Caco-2 (cell line): ENCODE data around the gene STK25. TPM values are rescaled to one million over a fixed set of nuclear protein-coding genes. Genes with fewer than 3 reads are reported as not detected.

ENCODE experiments used
- BruUV-seq: library from RNA; stranded (reverse); fragments of 400-500 nt; replicated peaks from 2 replicates; lab custom pipeline; 2021; lab: Mats Ljungman, UMichigan
- CTCF ChIA-PET: fragments of 300-600 bp; sonication (Branson Sonifier 250); formaldehyde crosslinking; loops from one replicate; lab custom pipeline; 2022; ENCODE audit warnings: antibody characterized with exemption; lab: Charles Lee
- POLR2A ChIA-PET: fragments of 300-600 bp; sonication (Branson Sonifier 250); formaldehyde crosslinking; loops from one replicate; lab custom pipeline; 2022; ENCODE audit warnings: antibody characterized with exemption; lab: Charles Lee
- DNase-seq, 2 experiments: peaks; one replicate each; pipeline versions ENCODE4 v3.0.0 to v3.0.0-alpha.2; 2020 to 2022
- H3K27me3 ChIP-seq: replicated peaks from 2 replicates; pipeline ENCODE4 v1.6.0; 2011; ENCODE audit warnings: low read length; ENCODE audit not compliant: control insufficient read depth, insufficient read depth
- H3K36me3 ChIP-seq: 2 replicates; pipeline ENCODE4 v1.5.1; 2011; ENCODE audit warnings: low read length; ENCODE audit not compliant: control insufficient read depth, insufficient read depth
- H3K4me1 ChIP-seq: fragments of 250-450 bp; sonication (Bioruptor Pico); 2 replicates; pipeline ENCODE4 v1.5.1; 2020; ENCODE audit warnings: mild to moderate bottlenecking
- H3K4me3 ChIP-seq: 2 replicates; pipeline ENCODE4 v1.5.1; 2011; ENCODE audit warnings: low read depth, mild to moderate bottlenecking, control low read depth, low read length
- H3K9me3 ChIP-seq: fragments of 250-450 bp; sonication (Bioruptor Pico); 2 replicates; pipeline ENCODE4 v1.5.1; 2020; ENCODE audit warnings: mild to moderate bottlenecking, moderate library complexity
- H3K27ac Mint-ChIP-seq: one replicate; pipeline ENCODE4 v1.8.0; 2022; ENCODE audit warnings: mixed read lengths; ENCODE audit not compliant: unreplicated experiment
- H3K27me3 Mint-ChIP-seq: one replicate; pipeline ENCODE4 v1.8.0; 2022; ENCODE audit warnings: mixed read lengths; ENCODE audit not compliant: insufficient read depth, unreplicated experiment
- H3K36me3 Mint-ChIP-seq: one replicate; pipeline ENCODE4 v1.8.0; 2022; ENCODE audit warnings: mild to moderate bottlenecking, mixed read lengths; ENCODE audit not compliant: insufficient read depth, unreplicated experiment
- H3K4me1 Mint-ChIP-seq: one replicate; pipeline ENCODE4 v1.8.0; 2022; ENCODE audit warnings: low read depth, mixed read lengths; ENCODE audit not compliant: unreplicated experiment
- H3K4me3 Mint-ChIP-seq: one replicate; pipeline ENCODE4 v1.8.0; 2022; ENCODE audit warnings: mild to moderate bottlenecking, moderate library complexity, mixed read lengths; ENCODE audit not compliant: unreplicated experiment
- H3K9me3 Mint-ChIP-seq: one replicate; pipeline ENCODE4 v1.8.0; 2022; ENCODE audit warnings: mixed read lengths; ENCODE audit not compliant: unreplicated experiment
- intact Hi-C: fragments of 100-400 bp; cut with micrococcal nuclease; formaldehyde crosslinking; loops from one replicate; pipeline ENCODE4 v1.10.0; 2022; ENCODE audit not compliant: unreplicated experiment
- total RNA-seq: library from RNA; stranded (reverse); gene quantifications from 2 replicates; pipeline ENCODE4 v1.2.3, GENCODE V29; 2022
- TF ChIP-seq, protein P1 (sequence below), 2 experiments: fragments of 200-600 bp in 1 of 2; IDR thresholded peaks; 1 replicate in 1 of 2; 2 replicates in 1 of 2; pipeline versions ENCODE4 v1.5.1 to v1.8.0; 2011 to 2022; ENCODE audit warnings: antibody characterized with exemption in 1 of 2, control low read depth in 1 of 2, inconsistent platforms in 1 of 2, low read depth in 1 of 2, low read length in 1 of 2, mild to moderate bottlenecking in 1 of 2, moderate library complexity in 1 of 2; ENCODE audit not compliant: insufficient read depth in 1 of 2, severe bottlenecking in 1 of 2, unreplicated experiment in 1 of 2

STK25 gene
- total RNA-seq, 1 experiment from 2014 or later, result 92.6 TPM

DNA sequence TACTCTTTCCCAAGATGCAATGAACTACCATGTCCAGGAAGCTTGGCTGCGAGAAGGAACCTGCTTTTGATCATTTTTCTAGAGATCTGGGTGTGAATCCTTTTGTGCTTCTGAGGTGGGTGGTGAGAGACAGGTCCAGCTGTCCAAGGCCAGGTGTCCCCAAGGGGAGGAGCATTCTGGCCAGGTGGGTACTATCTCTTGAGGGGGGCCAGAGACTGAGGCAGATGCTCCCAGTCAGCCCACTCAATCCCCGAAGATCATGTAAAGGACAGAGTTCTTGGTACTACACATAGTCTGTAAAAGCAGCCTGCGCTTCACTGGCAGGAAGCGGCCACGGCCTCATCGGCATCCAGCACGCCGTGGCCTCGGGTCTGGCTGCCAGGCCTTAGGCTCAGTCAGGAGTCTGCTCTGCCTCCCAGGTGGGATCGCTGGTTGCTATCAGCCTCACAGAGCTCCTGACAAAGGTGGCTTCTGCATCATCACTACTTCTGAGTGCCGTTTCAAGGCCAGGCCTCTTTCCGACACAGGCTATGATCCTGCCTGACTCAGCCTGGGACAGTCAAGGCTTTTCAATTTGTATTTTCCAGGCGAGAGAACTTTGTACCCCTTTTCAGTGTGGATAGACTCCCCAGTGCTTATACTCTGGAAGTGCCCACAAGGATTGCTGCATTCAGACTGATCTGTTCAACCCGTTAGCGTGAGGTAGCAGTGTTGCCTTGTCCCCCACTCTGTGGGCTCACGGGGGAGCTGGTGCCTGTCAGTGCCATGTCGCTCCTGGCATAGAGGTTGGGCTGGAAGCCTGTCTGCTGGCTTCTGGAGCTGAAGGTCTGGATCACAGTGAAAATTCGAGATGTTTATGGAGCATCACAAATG lies 29.1 kb downstream of the STK25 start:
- H3K27me3 Mint-ChIP-seq, result no peaks in the 10 kb centered on the region
- CTCF ChIA-PET, result no interaction called here
- no peaks in the 10 kb centered on the region for H3K36me3 Mint-ChIP-seq
- Histone ChIP-seq H3K4me3 (no peak overlapping the region), H3K4me1 (no peaks in the 10 kb centered on the region), H3K27me3 (no peaks in the 10 kb centered on the region), H3K9me3 (no peaks in the 10 kb centered on the region), H3K36me3 (no peaks in the 10 kb centered on the region)
- H3K4me3 Mint-ChIP-seq, result no peak overlapping the region
- TF ChIP-seq, protein P1, sequence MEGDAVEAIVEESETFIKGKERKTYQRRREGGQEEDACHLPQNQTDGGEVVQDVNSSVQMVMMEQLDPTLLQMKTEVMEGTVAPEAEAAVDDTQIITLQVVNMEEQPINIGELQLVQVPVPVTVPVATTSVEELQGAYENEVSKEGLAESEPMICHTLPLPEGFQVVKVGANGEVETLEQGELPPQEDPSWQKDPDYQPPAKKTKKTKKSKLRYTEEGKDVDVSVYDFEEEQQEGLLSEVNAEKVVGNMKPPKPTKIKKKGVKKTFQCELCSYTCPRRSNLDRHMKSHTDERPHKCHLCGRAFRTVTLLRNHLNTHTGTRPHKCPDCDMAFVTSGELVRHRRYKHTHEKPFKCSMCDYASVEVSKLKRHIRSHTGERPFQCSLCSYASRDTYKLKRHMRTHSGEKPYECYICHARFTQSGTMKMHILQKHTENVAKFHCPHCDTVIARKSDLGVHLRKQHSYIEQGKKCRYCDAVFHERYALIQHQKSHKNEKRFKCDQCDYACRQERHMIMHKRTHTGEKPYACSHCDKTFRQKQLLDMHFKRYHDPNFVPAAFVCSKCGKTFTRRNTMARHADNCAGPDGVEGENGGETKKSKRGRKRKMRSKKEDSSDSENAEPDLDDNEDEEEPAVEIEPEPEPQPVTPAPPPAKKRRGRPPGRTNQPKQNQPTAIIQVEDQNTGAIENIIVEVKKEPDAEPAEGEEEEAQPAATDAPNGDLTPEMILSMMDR (IDR thresholded peaks at IDR 0.05; ENCODE audit: insufficient read depth in 1 of 2, low read depth in 1 of 2, low read length in 1 of 2, severe bottlenecking in 1 of 2, unreplicated experiment in 1 of 2), result no peak
- no peaks in the 10 kb centered on the region for H3K4me1 Mint-ChIP-seq
- DNase-seq, result no peak
- intact Hi-C loops, result no loop called here
- no peak overlapping the region for H3K27ac Mint-ChIP-seq
- POLR2A ChIA-PET, result no interaction called here
- no TSS peak for BruUV-seq
- no peaks in the 10 kb centered on the region for H3K9me3 Mint-ChIP-seq

DNA sequence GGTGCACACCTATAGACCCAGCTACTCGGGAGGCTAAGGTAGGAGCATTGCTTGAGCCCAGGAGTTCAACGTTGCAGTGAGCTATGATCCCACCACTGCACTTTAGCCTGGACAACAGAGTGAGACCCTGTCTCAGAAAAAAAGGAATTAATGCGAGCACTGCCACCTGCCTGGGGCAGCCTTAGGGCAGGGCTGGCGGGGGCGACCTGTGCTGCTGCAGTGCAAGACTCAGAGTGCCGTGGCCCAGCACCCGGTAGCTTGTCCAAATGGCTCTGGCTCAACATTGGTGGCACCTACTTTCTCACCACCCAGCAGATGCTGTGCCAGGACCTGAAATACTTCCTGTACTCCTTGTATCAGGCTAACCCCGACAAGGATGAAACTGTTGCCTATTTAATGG lies 30.2 kb downstream of the STK25 start:
- no peak for DNase-seq
- no peaks in the 10 kb centered on the region for H3K4me1 ChIP-seq
- BruUV-seq, result no TSS peak
- H3K4me1 Mint-ChIP-seq, result no peaks in the 10 kb centered on the region
- H3K36me3 ChIP-seq, result no peaks in the 10 kb centered on the region
- H3K9me3 ChIP-seq, result no peaks in the 10 kb centered on the region
- ChIA-PET POLR2A (no interaction called here), CTCF (no interaction called here)
- intact Hi-C loops, result no loop called here
- H3K4me3 Mint-ChIP-seq, result no peak overlapping the region
- TF ChIP-seq, protein P1 (IDR thresholded peaks at IDR 0.05; ENCODE audit: insufficient read depth in 1 of 2, low read depth in 1 of 2, low read length in 1 of 2, severe bottlenecking in 1 of 2, unreplicated experiment in 1 of 2), result no peak
- no peaks in the 10 kb centered on the region for H3K9me3 Mint-ChIP-seq
- H3K36me3 Mint-ChIP-seq, result no peaks in the 10 kb centered on the region
- H3K27me3 Mint-ChIP-seq, result no peaks in the 10 kb centered on the region
- H3K27ac Mint-ChIP-seq, result no peak overlapping the region
- H3K4me3 ChIP-seq, result no peak overlapping the region
- no peaks in the 10 kb centered on the region for H3K27me3 ChIP-seq

DNA sequence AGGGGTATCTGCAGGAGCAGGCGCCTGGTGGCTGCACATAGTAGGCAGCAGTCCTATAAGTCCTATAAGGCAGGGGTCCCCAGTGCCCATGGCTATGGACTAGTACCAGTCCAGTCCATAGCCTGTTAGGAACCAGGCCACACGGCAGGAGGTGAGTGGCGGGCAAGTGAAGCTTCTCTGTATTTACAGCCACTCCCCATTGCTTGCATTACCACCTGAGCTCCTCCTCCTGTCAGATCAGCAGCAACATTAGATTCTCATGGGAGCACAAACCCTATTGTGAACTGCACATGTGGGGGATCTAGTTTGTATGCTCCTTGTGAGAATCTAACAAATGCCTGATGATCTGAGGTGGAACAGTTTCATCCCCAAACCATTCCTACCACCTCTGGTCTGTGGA lies 33.1 kb downstream of the STK25 start:
- CTCF ChIA-PET, result no interaction called here
- POLR2A ChIA-PET, result no interaction called here
- Histone ChIP-seq H3K9me3 (no peaks in the 10 kb centered on the region), H3K36me3 (no peaks in the 10 kb centered on the region), H3K4me3 (no peak overlapping the region), H3K27me3 (no peaks in the 10 kb centered on the region), H3K4me1 (no peaks in the 10 kb centered on the region)
- Mint-ChIP-seq H3K4me3 (no peak overlapping the region), H3K9me3 (no peaks in the 10 kb centered on the region), H3K27ac (no peak overlapping the region), H3K36me3 (no peaks in the 10 kb centered on the region), H3K4me1 (no peaks in the 10 kb centered on the region), H3K27me3 (peaks cover 4% of the 10 kb centered on the region)
- TF ChIP-seq, protein P1 (IDR thresholded peaks at IDR 0.05; ENCODE audit: insufficient read depth in 1 of 2, low read depth in 1 of 2, low read length in 1 of 2, severe bottlenecking in 1 of 2, unreplicated experiment in 1 of 2), result no peak
- no TSS peak for BruUV-seq
- DNase-seq, result no peak
- intact Hi-C loops, result no loop called here
